SK-N-SH treated with all-trans-retinoic acid at 6 μM for 48 hours (cell line): ENCODE results near the gene CEP164.

ENCODE experiments used
- ARNTL ChIP-seq: fragments of 450-650 bp; formaldehyde crosslinking; IDR thresholded peaks from 2 replicates; pipeline ENCODE4 v1.5.0; 2020; ENCODE audit warnings: low read depth, mild to moderate bottlenecking, moderate library complexity, borderline replicate concordance
- BACH2 ChIP-seq: fragments of 250-450 bp; sonication (Bioruptor Pico); IDR thresholded peaks from 2 replicates; pipeline ENCODE4 v1.9.0; 2021; ENCODE audit warnings: mild to moderate bottlenecking, borderline replicate concordance
- GLIS3 ChIP-seq: fragments of 250-450 bp; sonication (Bioruptor Pico); IDR thresholded peaks from 2 replicates; pipeline ENCODE4 v1.5.0; 2020; ENCODE audit warnings: mild to moderate bottlenecking, moderate library complexity
- PATZ1 ChIP-seq: fragments of 250-450 bp; sonication (Bioruptor Pico); IDR thresholded peaks from 2 replicates; pipeline ENCODE4 v1.8.0; 2020; ENCODE audit warnings: mild to moderate bottlenecking, moderate library complexity, borderline replicate concordance
- RARB ChIP-seq: fragments of 250-450 bp; sonication (Bioruptor Pico); IDR thresholded peaks from 2 replicates; pipeline ENCODE4 v1.8.0; 2021; ENCODE audit warnings: mild to moderate bottlenecking, moderate library complexity
- SNAI2 ChIP-seq: fragments of 250-450 bp; sonication (Bioruptor Pico); IDR thresholded peaks from 2 replicates; pipeline ENCODE4 v1.5.0; 2020; ENCODE audit warnings: mild to moderate bottlenecking, moderate library complexity
- TCF4 ChIP-seq: fragments of 250-450 bp; sonication (Bioruptor Pico); IDR thresholded peaks from 2 replicates; pipeline ENCODE4 v1.8.0; 2021; ENCODE audit warnings: mild to moderate bottlenecking, moderate library complexity, borderline replicate concordance
- ZNF70 ChIP-seq: fragments of 450-650 bp; formaldehyde crosslinking; IDR thresholded peaks from 2 replicates; pipeline ENCODE4 v1.5.0; 2020; ENCODE audit warnings: mild to moderate bottlenecking, moderate library complexity
- TF ChIP-seq, protein P1 (sequence below): fragments of 250-450 bp; sonication (Bioruptor Pico); IDR thresholded peaks from 2 replicates; pipeline ENCODE4 v1.5.1; 2021; ENCODE audit warnings: mild to moderate bottlenecking, moderate library complexity

DNA sequence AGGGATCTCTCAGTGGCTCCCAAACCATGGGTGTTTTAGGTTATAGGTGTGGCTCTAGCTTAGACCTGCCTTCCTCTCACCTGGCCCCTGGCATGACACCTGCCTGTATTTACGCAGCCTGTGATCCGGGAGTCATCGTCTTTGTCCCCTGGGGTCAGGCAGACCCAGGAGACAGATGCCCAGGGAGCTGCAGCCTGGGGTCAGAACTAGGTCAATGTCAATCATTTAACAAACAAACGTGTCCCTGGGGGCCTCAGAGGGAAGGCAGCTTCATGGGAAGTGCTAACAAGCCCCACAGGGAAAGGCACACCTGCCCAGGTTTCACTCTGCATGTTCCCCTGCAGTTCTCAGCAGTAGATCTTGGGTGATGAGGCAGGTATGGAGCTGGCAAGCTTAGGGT lies 24.6 kb upstream of the CEP164 start:
- TF ChIP-seq RARB (CRISPR knock-in tag) (no peak), PATZ1 (no peak), BACH2 (CRISPR knock-in tag) (no peak), TCF4 (CRISPR knock-in tag) (no peak), ARNTL (CRISPR knock-in tag) (no peak), ZNF70 (CRISPR knock-in tag) (no peak), SNAI2 (CRISPR knock-in tag) (no peak), GLIS3 (no peak)
- TF ChIP-seq, protein P1, sequence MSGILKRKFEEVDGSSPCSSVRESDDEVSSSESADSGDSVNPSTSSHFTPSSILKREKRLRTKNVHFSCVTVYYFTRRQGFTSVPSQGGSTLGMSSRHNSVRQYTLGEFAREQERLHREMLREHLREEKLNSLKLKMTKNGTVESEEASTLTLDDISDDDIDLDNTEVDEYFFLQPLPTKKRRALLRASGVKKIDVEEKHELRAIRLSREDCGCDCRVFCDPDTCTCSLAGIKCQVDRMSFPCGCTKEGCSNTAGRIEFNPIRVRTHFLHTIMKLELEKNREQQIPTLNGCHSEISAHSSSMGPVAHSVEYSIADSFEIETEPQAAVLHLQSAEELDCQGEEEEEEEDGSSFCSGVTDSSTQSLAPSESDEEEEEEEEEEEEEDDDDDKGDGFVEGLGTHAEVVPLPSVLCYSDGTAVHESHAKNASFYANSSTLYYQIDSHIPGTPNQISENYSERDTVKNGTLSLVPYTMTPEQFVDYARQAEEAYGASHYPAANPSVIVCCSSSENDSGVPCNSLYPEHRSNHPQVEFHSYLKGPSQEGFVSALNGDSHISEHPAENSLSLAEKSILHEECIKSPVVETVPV (CRISPR knock-in tag), result no peak
